ENCODE results near the gene TBC1D22B. TPM values are rescaled to one million over a fixed set of nuclear protein-coding genes. Genes with fewer than 3 reads are reported as not detected.

The TBC1D22B gene
- total and polyA plus RNA-seq, 9 of the 15 experiments (the other 6 are each of a cell fraction or from before 2014, with no cell fraction given): 4.8 to 24.2 (median 13.5) TPM

DNA sequence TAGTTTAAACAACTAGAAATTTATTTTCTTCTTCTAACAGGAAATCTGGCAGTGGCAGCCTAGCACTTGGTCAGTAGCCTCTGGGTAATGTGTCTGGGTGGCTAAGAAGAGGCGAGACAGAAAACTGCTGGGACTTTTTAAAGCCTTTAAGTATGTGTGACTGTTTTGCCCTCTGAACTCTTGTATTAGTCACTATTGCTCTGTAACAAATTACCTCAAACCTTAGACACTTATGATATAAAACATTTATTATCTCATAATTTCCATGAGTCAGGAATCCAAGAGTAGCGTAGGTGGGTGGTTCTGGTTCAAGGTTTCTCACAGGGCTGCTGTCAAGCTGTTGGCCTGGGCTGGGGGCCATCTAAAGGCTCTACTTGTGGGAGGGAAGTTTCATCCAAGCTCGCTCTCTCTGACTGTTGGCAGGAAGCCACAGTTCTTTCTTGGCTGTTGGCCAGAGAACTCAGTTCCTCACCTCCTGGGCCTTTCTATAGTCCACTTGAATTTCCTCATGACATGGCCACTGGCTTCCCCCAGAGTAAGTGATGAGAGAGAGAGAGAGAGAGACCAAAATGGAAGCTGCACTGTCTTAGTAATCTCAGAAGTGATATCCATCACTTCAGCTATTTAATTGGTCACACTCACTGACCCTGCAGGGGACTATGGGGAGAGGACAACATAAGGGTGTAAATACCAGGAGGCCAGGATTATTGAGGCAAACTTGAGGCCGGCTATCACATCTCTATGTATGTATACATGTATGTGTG, 17.4 kb upstream of the TBC1D22B start (continued):
- TF ChIP-seq, protein P1, sequence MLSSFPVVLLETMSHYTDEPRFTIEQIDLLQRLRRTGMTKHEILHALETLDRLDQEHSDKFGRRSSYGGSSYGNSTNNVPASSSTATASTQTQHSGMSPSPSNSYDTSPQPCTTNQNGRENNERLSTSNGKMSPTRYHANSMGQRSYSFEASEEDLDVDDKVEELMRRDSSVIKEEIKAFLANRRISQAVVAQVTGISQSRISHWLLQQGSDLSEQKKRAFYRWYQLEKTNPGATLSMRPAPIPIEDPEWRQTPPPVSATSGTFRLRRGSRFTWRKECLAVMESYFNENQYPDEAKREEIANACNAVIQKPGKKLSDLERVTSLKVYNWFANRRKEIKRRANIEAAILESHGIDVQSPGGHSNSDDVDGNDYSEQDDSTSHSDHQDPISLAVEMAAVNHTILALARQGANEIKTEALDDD (IDR thresholded peaks at IDR 0.05): no peak; the same call in 1 of the 2 replicates
- TF ChIP-seq, protein P2, sequence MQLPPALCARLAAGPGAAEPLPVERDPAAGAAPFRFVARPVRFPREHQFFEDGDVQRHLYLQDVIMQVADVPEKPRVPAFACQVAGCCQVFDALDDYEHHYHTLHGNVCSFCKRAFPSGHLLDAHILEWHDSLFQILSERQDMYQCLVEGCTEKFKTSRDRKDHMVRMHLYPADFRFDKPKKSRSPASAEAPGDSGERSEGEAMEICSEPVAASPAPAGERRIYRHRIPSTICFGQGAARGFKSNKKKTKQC (CRISPR knock-in tag; IDR thresholded peaks at IDR 0.05): no peak
- peak; percentile 38 for TF ChIP-seq RBBP5 (IDR thresholded peaks at IDR 0.05; ENCODE audit: borderline replicate concordance, insufficient read depth, low read length, poor library complexity, severe bottlenecking)
- TF ChIP-seq HDGF (IDR thresholded peaks at IDR 0.05): no peak
- no peak for TF ChIP-seq RBM39 (optimal IDR thresholded peaks at IDR 0.05; ENCODE audit: low read depth, low read length)
- no peak for TF ChIP-seq PPARD (CRISPR knock-in tag; IDR thresholded peaks at IDR 0.05)
- no peak; the same call in 1 of the 2 replicates for TF ChIP-seq EP300 (IDR thresholded peaks at IDR 0.05; ENCODE audit: low read length)
- TF ChIP-seq ZNF507 (tag; conservative IDR thresholded peaks at IDR 0.05): no peak
- TF ChIP-seq, protein P3, sequence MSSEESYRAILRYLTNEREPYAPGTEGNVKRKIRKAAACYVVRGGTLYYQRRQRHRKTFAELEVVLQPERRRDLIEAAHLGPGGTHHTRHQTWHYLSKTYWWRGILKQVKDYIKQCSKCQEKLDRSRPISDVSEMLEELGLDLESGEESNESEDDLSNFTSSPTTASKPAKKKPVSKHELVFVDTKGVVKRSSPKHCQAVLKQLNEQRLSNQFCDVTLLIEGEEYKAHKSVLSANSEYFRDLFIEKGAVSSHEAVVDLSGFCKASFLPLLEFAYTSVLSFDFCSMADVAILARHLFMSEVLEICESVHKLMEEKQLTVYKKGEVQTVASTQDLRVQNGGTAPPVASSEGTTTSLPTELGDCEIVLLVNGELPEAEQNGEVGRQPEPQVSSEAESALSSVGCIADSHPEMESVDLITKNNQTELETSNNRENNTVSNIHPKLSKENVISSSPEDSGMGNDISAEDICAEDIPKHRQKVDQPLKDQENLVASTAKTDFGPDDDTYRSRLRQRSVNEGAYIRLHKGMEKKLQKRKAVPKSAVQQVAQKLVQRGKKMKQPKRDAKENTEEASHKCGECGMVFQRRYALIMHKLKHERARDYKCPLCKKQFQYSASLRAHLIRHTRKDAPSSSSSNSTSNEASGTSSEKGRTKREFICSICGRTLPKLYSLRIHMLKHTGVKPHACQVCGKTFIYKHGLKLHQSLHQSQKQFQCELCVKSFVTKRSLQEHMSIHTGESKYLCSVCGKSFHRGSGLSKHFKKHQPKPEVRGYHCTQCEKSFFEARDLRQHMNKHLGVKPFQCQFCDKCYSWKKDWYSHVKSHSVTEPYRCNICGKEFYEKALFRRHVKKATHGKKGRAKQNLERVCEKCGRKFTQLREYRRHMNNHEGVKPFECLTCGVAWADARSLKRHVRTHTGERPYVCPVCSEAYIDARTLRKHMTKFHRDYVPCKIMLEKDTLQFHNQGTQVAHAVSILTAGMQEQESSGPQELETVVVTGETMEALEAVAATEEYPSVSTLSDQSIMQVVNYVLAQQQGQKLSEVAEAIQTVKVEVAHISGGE (CRISPR knock-in tag; IDR thresholded peaks at IDR 0.05): 0 out of 6 replicates have a peak, but pooled peaks of 1 of the 3 experiments have one; percentile 21
- TF ChIP-seq, protein P4, sequence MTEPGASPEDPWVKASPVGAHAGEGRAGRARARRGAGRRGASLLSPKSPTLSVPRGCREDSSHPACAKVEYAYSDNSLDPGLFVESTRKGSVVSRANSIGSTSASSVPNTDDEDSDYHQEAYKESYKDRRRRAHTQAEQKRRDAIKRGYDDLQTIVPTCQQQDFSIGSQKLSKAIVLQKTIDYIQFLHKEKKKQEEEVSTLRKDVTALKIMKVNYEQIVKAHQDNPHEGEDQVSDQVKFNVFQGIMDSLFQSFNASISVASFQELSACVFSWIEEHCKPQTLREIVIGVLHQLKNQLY (CRISPR knock-in tag; conservative IDR thresholded peaks at IDR 0.05): no peak
- no peak for TF ChIP-seq ESRRB (CRISPR knock-in tag; IDR thresholded peaks at IDR 0.05; ENCODE audit: borderline replicate concordance)
- TF ChIP-seq, protein P5, sequence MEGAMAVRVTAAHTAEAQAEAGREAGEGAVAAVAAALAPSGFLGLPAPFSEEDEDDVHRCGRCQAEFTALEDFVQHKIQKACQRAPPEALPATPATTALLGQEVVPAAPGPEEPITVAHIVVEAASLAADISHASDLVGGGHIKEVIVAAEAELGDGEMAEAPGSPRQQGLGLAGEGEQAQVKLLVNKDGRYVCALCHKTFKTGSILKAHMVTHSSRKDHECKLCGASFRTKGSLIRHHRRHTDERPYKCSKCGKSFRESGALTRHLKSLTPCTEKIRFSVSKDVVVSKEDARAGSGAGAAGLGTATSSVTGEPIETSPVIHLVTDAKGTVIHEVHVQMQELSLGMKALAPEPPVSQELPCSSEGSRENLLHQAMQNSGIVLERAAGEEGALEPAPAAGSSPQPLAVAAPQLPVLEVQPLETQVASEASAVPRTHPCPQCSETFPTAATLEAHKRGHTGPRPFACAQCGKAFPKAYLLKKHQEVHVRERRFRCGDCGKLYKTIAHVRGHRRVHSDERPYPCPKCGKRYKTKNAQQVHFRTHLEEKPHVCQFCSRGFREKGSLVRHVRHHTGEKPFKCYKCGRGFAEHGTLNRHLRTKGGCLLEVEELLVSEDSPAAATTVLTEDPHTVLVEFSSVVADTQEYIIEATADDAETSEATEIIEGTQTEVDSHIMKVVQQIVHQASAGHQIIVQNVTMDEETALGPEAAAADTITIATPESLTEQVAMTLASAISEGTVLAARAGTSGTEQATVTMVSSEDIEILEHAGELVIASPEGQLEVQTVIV (CRISPR knock-in tag; IDR thresholded peaks at IDR 0.05; ENCODE audit: borderline replicate concordance): no peak
- TF ChIP-seq KHSRP (IDR thresholded peaks at IDR 0.05): no peak
- no peak for TF ChIP-seq CEBPB (tag; IDR thresholded peaks at IDR 0.05)
- TF ChIP-seq, protein P6, sequence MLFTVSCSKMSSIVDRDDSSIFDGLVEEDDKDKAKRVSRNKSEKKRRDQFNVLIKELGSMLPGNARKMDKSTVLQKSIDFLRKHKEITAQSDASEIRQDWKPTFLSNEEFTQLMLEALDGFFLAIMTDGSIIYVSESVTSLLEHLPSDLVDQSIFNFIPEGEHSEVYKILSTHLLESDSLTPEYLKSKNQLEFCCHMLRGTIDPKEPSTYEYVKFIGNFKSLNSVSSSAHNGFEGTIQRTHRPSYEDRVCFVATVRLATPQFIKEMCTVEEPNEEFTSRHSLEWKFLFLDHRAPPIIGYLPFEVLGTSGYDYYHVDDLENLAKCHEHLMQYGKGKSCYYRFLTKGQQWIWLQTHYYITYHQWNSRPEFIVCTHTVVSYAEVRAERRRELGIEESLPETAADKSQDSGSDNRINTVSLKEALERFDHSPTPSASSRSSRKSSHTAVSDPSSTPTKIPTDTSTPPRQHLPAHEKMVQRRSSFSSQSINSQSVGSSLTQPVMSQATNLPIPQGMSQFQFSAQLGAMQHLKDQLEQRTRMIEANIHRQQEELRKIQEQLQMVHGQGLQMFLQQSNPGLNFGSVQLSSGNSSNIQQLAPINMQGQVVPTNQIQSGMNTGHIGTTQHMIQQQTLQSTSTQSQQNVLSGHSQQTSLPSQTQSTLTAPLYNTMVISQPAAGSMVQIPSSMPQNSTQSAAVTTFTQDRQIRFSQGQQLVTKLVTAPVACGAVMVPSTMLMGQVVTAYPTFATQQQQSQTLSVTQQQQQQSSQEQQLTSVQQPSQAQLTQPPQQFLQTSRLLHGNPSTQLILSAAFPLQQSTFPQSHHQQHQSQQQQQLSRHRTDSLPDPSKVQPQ (CRISPR knock-in tag; IDR thresholded peaks at IDR 0.05; ENCODE audit: borderline replicate concordance): no peak
